SU-DHL-6 (cell line): ENCODE data around the gene SPDEF.

Source experiments
- H2AFZ ChIP-seq: fragments of 200-600 bp; sonication (generic); 2 replicates; pipeline ENCODE4 v1.6.1; 2014; ENCODE audit warnings: low read depth, mild to moderate bottlenecking, moderate library complexity, mixed read lengths, antibody characterized with exemption, low read length; ENCODE audit not compliant: severe bottlenecking
- H3F3A ChIP-seq: fragments of 200-600 bp; shearing (Covaris generic); 2 replicates; pipeline ENCODE4 v1.6.0; 2016; ENCODE audit warnings: antibody characterized with exemption, mild to moderate bottlenecking; ENCODE audit not compliant: insufficient read depth
- H3K27ac ChIP-seq: fragments of 200-600 bp; sonication (generic); 2 replicates; pipeline ENCODE4 v1.5.1; 2016; ENCODE audit warnings: low read depth, mild to moderate bottlenecking, low read length, moderate library complexity, mixed read lengths
- H3K27me3 ChIP-seq: fragments of 200-600 bp; sonication (generic), shearing (Covaris generic); 2 replicates; pipeline ENCODE4 v1.6.0; 2014; ENCODE audit warnings: mild to moderate bottlenecking, low read length
- H3K36me3 ChIP-seq: fragments of 200-600 bp; sonication (generic); 2 replicates; pipeline ENCODE4 v1.6.1; 2014; ENCODE audit warnings: mild to moderate bottlenecking, low read length, mixed read lengths
- H3K4me2 ChIP-seq: fragments of 300-600, 200-600 bp; shearing (Covaris generic), sonication (generic); 2 replicates; pipeline ENCODE4 v1.6.0; 2014; ENCODE audit warnings: low read length, low read depth, mild to moderate bottlenecking; ENCODE audit not compliant: poor library complexity, severe bottlenecking
- H3K4me3 ChIP-seq: fragments of 200-600 bp; sonication (generic); 2 replicates; pipeline ENCODE4 v1.5.1; 2014; ENCODE audit warnings: antibody characterized with exemption, low read length, mild to moderate bottlenecking, mixed read lengths; ENCODE audit not compliant: insufficient read depth, poor library complexity, severe bottlenecking
- H3K79me2 ChIP-seq: fragments of 200-600 bp; sonication (generic); 2 replicates; pipeline ENCODE4 v1.6.1; 2014; ENCODE audit warnings: mild to moderate bottlenecking, low read length, moderate library complexity; ENCODE audit not compliant: insufficient read depth
- H3K9ac ChIP-seq: fragments of 200-600 bp; sonication (generic); 2 replicates; pipeline ENCODE4 v1.7.0; 2014; ENCODE audit warnings: mild to moderate bottlenecking, low read length
- H3K9me2 ChIP-seq: fragments of 200-600 bp; sonication (generic); replicated peaks from 2 replicates; pipeline ENCODE4 v1.6.1; 2014; ENCODE audit warnings: low read length; ENCODE audit not compliant: insufficient read depth
- H3K9me3 ChIP-seq: fragments of 200-600 bp; sonication (generic); 2 replicates; pipeline ENCODE4 v1.6.1; 2014; ENCODE audit warnings: low read length, mixed read lengths; ENCODE audit not compliant: insufficient read depth
- H4K20me1 ChIP-seq: fragments of 200-600 bp; sonication (generic); 2 replicates; pipeline ENCODE4 v1.6.1; 2014; ENCODE audit warnings: low read depth, mild to moderate bottlenecking, antibody characterized with exemption, low read length, moderate library complexity, mixed read lengths
- EZH2phosphoT487 ChIP-seq: fragments of 200-600 bp; sonication (generic), shearing (Covaris generic); conservative IDR thresholded peaks from 2 replicates; pipeline ENCODE4 v1.6.1; 2018; ENCODE audit warnings: mild to moderate bottlenecking, antibody characterized with exemption, low read length, moderate library complexity, mixed read lengths
- TF ChIP-seq, protein P1 (sequence below): fragments of 200-600 bp; sonication (generic); IDR thresholded peaks from one replicate; pipeline ENCODE4 v1.5.1; 2017; ENCODE audit warnings: antibody characterized with exemption, mild to moderate bottlenecking, low read length, moderate library complexity; ENCODE audit not compliant: insufficient read depth, poor library complexity, severe bottlenecking

SPDEF gene

GRCh38 chr6:34584694-34585093 lies 28.6 kb upstream of the SPDEF start:
- Histone ChIP-seq H4K20me1 (no peaks in the 10 kb centered on the region), H3K27me3 (no peaks in the 10 kb centered on the region), H3F3A (no peaks in the 10 kb centered on the region), H3K9ac (no peak overlapping the region), H3K27ac (no peak overlapping the region), H3K36me3 (no peaks in the 10 kb centered on the region), H3K9me2 (no peaks in the 10 kb centered on the region), H3K79me2 (no peaks in the 10 kb centered on the region), H2AFZ (no peak overlapping the region), H3K4me2 (no peak overlapping the region), H3K4me3 (no peak overlapping the region), H3K9me3 (no peaks in the 10 kb centered on the region)
- TF ChIP-seq, protein P1, sequence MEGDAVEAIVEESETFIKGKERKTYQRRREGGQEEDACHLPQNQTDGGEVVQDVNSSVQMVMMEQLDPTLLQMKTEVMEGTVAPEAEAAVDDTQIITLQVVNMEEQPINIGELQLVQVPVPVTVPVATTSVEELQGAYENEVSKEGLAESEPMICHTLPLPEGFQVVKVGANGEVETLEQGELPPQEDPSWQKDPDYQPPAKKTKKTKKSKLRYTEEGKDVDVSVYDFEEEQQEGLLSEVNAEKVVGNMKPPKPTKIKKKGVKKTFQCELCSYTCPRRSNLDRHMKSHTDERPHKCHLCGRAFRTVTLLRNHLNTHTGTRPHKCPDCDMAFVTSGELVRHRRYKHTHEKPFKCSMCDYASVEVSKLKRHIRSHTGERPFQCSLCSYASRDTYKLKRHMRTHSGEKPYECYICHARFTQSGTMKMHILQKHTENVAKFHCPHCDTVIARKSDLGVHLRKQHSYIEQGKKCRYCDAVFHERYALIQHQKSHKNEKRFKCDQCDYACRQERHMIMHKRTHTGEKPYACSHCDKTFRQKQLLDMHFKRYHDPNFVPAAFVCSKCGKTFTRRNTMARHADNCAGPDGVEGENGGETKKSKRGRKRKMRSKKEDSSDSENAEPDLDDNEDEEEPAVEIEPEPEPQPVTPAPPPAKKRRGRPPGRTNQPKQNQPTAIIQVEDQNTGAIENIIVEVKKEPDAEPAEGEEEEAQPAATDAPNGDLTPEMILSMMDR = no peak
- no peak for TF ChIP-seq EZH2phosphoT487

DNA sequence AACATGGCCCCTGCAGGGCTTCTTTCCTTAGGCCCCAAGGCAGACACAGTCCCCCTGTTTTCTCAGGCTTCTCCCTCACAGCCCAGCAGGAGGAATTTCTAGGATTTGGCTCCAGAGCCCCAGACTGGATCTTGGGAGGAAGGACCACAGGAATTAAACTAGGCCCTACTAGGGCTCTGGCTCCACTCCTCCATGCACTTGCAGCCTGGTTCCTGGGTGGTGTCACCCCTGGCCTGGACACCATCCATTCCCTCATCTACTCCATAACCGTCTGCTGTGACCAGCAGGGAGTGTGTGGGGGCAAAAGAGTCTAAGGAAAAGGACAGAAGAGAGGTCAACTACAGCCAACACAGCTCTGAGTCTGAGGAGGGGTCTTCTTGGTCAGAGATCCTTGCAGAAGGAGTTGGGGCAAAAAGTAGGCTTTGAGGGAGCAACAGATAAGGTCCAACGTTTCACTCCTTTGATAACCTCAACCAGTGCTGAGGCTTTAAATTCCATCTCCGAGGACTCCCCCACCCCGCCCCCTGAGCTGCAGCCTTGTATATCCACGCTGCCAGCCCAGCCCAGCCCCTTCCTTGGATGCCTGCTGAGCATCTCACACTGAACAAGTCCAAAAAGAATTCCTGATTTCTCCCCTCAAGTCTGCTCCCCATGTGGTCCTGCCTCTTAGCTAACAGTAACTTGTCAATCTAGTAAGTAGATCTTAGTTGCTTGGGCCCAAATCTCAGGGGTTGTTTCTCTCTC lies 27.9 kb upstream of the SPDEF start:
- TF ChIP-seq EZH2phosphoT487 = no peak
- TF ChIP-seq, protein P1 = no peak
- Histone ChIP-seq H3K9me3 (no peaks in the 10 kb centered on the region), H3K9ac (no peak overlapping the region)

GRCh38 chr6:34583461-34583860 lies 27.3 kb upstream of the SPDEF start:
- no peaks in the 10 kb centered on the region for H3K9me3 ChIP-seq
- no peaks in the 10 kb centered on the region for H3K9me2 ChIP-seq
- H3K27me3 ChIP-seq = no peaks in the 10 kb centered on the region
- no peak overlapping the region for H2AFZ ChIP-seq
- no peak overlapping the region for H3K9ac ChIP-seq
- no peaks in the 10 kb centered on the region for H3K79me2 ChIP-seq
- TF ChIP-seq, protein P1 = peak; percentile 55
- TF ChIP-seq EZH2phosphoT487 = no peak
- no peak overlapping the region for H3K27ac ChIP-seq
- H3K36me3 ChIP-seq = no peaks in the 10 kb centered on the region
- no peaks in the 10 kb centered on the region for H3F3A ChIP-seq
- no peaks in the 10 kb centered on the region for H4K20me1 ChIP-seq
- no peak overlapping the region for H3K4me3 ChIP-seq
- no peak overlapping the region for H3K4me2 ChIP-seq

More for the DNA sequence above, 27.9 kb upstream of the SPDEF start:
- no peaks in the 10 kb centered on the region for H3K79me2 ChIP-seq
- H3K27me3 ChIP-seq = no peaks in the 10 kb centered on the region
- no peak overlapping the region for H2AFZ ChIP-seq
- H3K4me3 ChIP-seq = no peak overlapping the region
- H3F3A ChIP-seq = no peaks in the 10 kb centered on the region
- H3K9me2 ChIP-seq = no peaks in the 10 kb centered on the region
- H3K36me3 ChIP-seq = no peaks in the 10 kb centered on the region
- H4K20me1 ChIP-seq = no peaks in the 10 kb centered on the region
- no peak overlapping the region for H3K27ac ChIP-seq
- no peak overlapping the region for H3K4me2 ChIP-seq
